HUES6 (cell line): ENCODE measurements around the gene FOXP1.
"Not testable (repeated sequence)": the region's sequence is repeated elsewhere in the genome, so short reads cannot be mapped to it uniquely, and the experiment has no call there.

Source experiments
- H3K27ac ChIP-seq: 2 replicates; pipeline ENCODE4 v1.7.0; 2013; ENCODE audit warnings: low read depth, mild to moderate bottlenecking, low read length, inconsistent platforms
- H3K27me3 ChIP-seq: 2 replicates; pipeline ENCODE4 v1.6.1; 2013; ENCODE audit warnings: low read length; ENCODE audit not compliant: control insufficient read depth, insufficient read depth
- H3K36me3 ChIP-seq: 2 replicates; pipeline ENCODE4 v1.6.1; 2013; ENCODE audit warnings: low read length; ENCODE audit not compliant: control insufficient read depth, insufficient read depth
- H3K4me1 ChIP-seq: 2 replicates; pipeline ENCODE4 v1.6.1; 2013; ENCODE audit warnings: low read length; ENCODE audit not compliant: control insufficient read depth, insufficient read depth
- H3K4me3 ChIP-seq: 2 replicates; pipeline ENCODE4 v1.5.1; 2013; ENCODE audit warnings: low read depth, low read length
- H3K9ac ChIP-seq: one replicate; pipeline ENCODE4 v1.6.1; 2013; ENCODE audit warnings: mild to moderate bottlenecking, low read length
- H3K9me3 ChIP-seq: 2 replicates; pipeline ENCODE4 v1.6.1; 2013; ENCODE audit warnings: low read depth, low read length; ENCODE audit not compliant: control insufficient read depth, insufficient read depth

The FOXP1 gene

GRCh38 chr3:71441217-71441924, 142.2 kb downstream of the FOXP1 start:
- Histone ChIP-seq H3K4me3 (no peak overlapping the region), H3K36me3 (no peaks in the 10 kb centered on the region), H3K9ac (no peak overlapping the region), H3K9me3 (no peaks in the 10 kb centered on the region), H3K27ac (no peak overlapping the region), H3K4me1 (no peaks in the 10 kb centered on the region; the same call in 1 of the 2 replicates), H3K27me3 (no peaks in the 10 kb centered on the region)

- Histone ChIP-seq H3K36me3 (no peaks in the 10 kb centered on the region), H3K9me3 (no peaks in the 10 kb centered on the region), H3K4me3 (no peak overlapping the region), H3K27ac (no peak overlapping the region), H3K4me1 (no peaks in the 10 kb centered on the region), H3K9ac (no peak overlapping the region), H3K27me3 (no peaks in the 10 kb centered on the region)
Measured at GRCh38 chr3:71438904-71439303, 144.6 kb downstream of the FOXP1 start.

- H3K27me3 ChIP-seq: no peaks in the 10 kb centered on the region
- no peak overlapping the region for H3K9ac ChIP-seq
- H3K4me1 ChIP-seq: 0 out of 2 replicates have a peak, but pooled peaks cover 3% of the 10 kb centered on the region
- H3K4me3 ChIP-seq: no peak overlapping the region
- no peak overlapping the region for H3K27ac ChIP-seq
- H3K36me3 ChIP-seq: no peaks in the 10 kb centered on the region
- no peaks in the 10 kb centered on the region for H3K9me3 ChIP-seq
Measured at GRCh38 chr3:71438071-71438685, 145.3 kb downstream of the FOXP1 start.

- Histone ChIP-seq H3K4me3 (no peak overlapping the region), H3K9ac (no peak overlapping the region)
Measured at GRCh38 chr3:71436337-71436736, 147.2 kb downstream of the FOXP1 start.

GRCh38 chr3:71435836-71436235, 147.7 kb downstream of the FOXP1 start:
- not testable (repeated sequence) for H3K36me3 ChIP-seq, H3K4me1 ChIP-seq, H3K27ac ChIP-seq, H3K9ac ChIP-seq, H3K9me3 ChIP-seq, H3K27me3 ChIP-seq, H3K4me3 ChIP-seq

More at GRCh38 chr3:71436337-71436736, 147.2 kb downstream of the FOXP1 start:
- Histone ChIP-seq H3K27ac (no peak overlapping the region), H3K27me3 (no peaks in the 10 kb centered on the region), H3K36me3 (no peaks in the 10 kb centered on the region), H3K4me1 (0 out of 2 replicates have a peak, but pooled peaks cover 3% of the 10 kb centered on the region), H3K9me3 (no peaks in the 10 kb centered on the region)

- Histone ChIP-seq H3K4me1 (0 out of 2 replicates have a peak, but pooled peaks cover 3% of the 10 kb centered on the region), H3K27me3 (no peaks in the 10 kb centered on the region), H3K27ac (no peak overlapping the region), H3K4me3 (no peak overlapping the region), H3K9me3 (no peaks in the 10 kb centered on the region), H3K36me3 (no peaks in the 10 kb centered on the region), H3K9ac (no peak overlapping the region)
Measured at GRCh38 chr3:71433631-71434030, 149.9 kb downstream of the FOXP1 start.

- Histone ChIP-seq H3K36me3 (no peaks in the 10 kb centered on the region), H3K27me3 (no peaks in the 10 kb centered on the region), H3K4me3 (no peak overlapping the region), H3K27ac (no peak overlapping the region), H3K4me1 (0 out of 2 replicates have a peak, but pooled peaks cover 3% of the 10 kb centered on the region), H3K9me3 (no peaks in the 10 kb centered on the region), H3K9ac (no peak overlapping the region)
Measured at GRCh38 chr3:71432044-71432975, 151.2 kb downstream of the FOXP1 start.

- 0 out of 2 replicates have a peak, but pooled peaks cover 3% of the 10 kb centered on the region for H3K4me1 ChIP-seq
- no peak overlapping the region for H3K4me3 ChIP-seq
- no peaks in the 10 kb centered on the region for H3K27me3 ChIP-seq
- no peaks in the 10 kb centered on the region for H3K9me3 ChIP-seq
- no peak overlapping the region for H3K27ac ChIP-seq
- no peak overlapping the region for H3K9ac ChIP-seq
- no peaks in the 10 kb centered on the region for H3K36me3 ChIP-seq
Measured at GRCh38 chr3:71430941-71431552, 152.5 kb downstream of the FOXP1 start.

GRCh38 chr3:71429597-71429988, 153.9 kb downstream of the FOXP1 start:
- Histone ChIP-seq H3K27ac (no peak overlapping the region), H3K4me1 (0 out of 2 replicates have a peak, but pooled peaks cover 3% of the 10 kb centered on the region), H3K9me3 (no peaks in the 10 kb centered on the region), H3K36me3 (no peaks in the 10 kb centered on the region), H3K27me3 (no peaks in the 10 kb centered on the region), H3K9ac (no peak overlapping the region), H3K4me3 (no peak overlapping the region)

GRCh38 chr3:71428841-71429596, 154.5 kb downstream of the FOXP1 start:
- H3K9me3 ChIP-seq: no peaks in the 10 kb centered on the region
- H3K4me3 ChIP-seq: no peak overlapping the region
- no peak overlapping the region for H3K27ac ChIP-seq
- no peaks in the 10 kb centered on the region for H3K27me3 ChIP-seq
- no peaks in the 10 kb centered on the region for H3K36me3 ChIP-seq
- 0 out of 2 replicates have a peak, but pooled peaks cover 3% of the 10 kb centered on the region for H3K4me1 ChIP-seq
- H3K9ac ChIP-seq: no peak overlapping the region
